CD4-positive, alpha-beta T cell (primary cell): Measurements from ENCODE around the gene PROCA1. TPM values are rescaled to one million over a fixed set of nuclear protein-coding genes. Genes with fewer than 3 reads are reported as not detected.
A peak's percentile ranks its signal among the peaks of the same experiment; 100 is the strongest.

ENCODE experiments used
- ATAC-seq: fragments of 200-7000 bp; cut with Tn5 transposase; one replicate; pipeline ENCODE4 v1.10.0; 2022; ENCODE audit warnings: mild to moderate bottlenecking; ENCODE audit not compliant: poor library complexity
- CTCF ChIA-PET: fragments of 350-600 bp; sonication (Branson Sonifier 250); formaldehyde crosslinking; loops from one replicate; lab custom pipeline; 2021; ENCODE audit warnings: antibody characterized with exemption, inconsistent platforms; lab: Charles Lee
- POLR2A ChIA-PET: fragments of 350-600 bp; sonication (Branson Sonifier 250); formaldehyde crosslinking; loops from one replicate; lab custom pipeline; 2021; ENCODE audit warnings: antibody characterized with exemption, inconsistent platforms; lab: Charles Lee
- DNase-seq, 14 experiments: peaks; one replicate each; pipeline ENCODE4 v3.0.0-alpha.2; 2013 to 2020; ENCODE audit warnings: mixed read lengths in 2 of 14
- H3K27ac ChIP-seq, 2 donors: one replicate each; pipeline versions ENCODE4 v1.5.1 to v1.7.0; 2013; ENCODE audit warnings: low read length in 2 of 2, low read depth in 1 of 2, mild to moderate bottlenecking in 1 of 2
- H3K27me3 ChIP-seq, 2 experiments: 1 replicate in 1 of 2; 2 replicates in 1 of 2; pipeline versions ENCODE4 v1.6.1 to v1.7.0; 2013; ENCODE audit warnings: low read length in 2 of 2, control low read depth in 1 of 2, mild to moderate bottlenecking in 1 of 2, moderate library complexity in 1 of 2; ENCODE audit not compliant: insufficient read depth in 2 of 2, control insufficient read depth in 1 of 2
- H3K36me3 ChIP-seq: one replicate; pipeline ENCODE4 v1.6.1; 2013; ENCODE audit warnings: low read length, control low read depth; ENCODE audit not compliant: insufficient read depth
- H3K4me1 ChIP-seq: one replicate; pipeline ENCODE4 v1.6.1; 2013; ENCODE audit warnings: low read length, control low read depth; ENCODE audit not compliant: insufficient read depth
- H3K4me3 ChIP-seq: one replicate; pipeline ENCODE4 v1.5.1; 2013; ENCODE audit warnings: mild to moderate bottlenecking, low read length, moderate library complexity
- H3K9me3 ChIP-seq, 2 experiments: 1 replicate in 1 of 2; 2 replicates in 1 of 2; pipeline versions ENCODE4 v1.6.1 to v1.7.0; 2013; ENCODE audit warnings: low read length in 2 of 2, mild to moderate bottlenecking in 2 of 2, control low read depth in 1 of 2, moderate library complexity in 1 of 2; ENCODE audit not compliant: control insufficient read depth in 1 of 2, insufficient read depth in 1 of 2
- H3K27ac Mint-ChIP-seq: one replicate; pipeline ENCODE4 v1.8.0; 2020; ENCODE audit warnings: mixed read lengths
- H3K27me3 Mint-ChIP-seq: one replicate; pipeline ENCODE4 v1.8.0; 2021; ENCODE audit warnings: mixed read lengths
- H3K36me3 Mint-ChIP-seq: one replicate; pipeline ENCODE4 v1.8.0; 2021; ENCODE audit warnings: low read depth, mixed read lengths
- H3K4me1 Mint-ChIP-seq: one replicate; pipeline ENCODE4 v1.8.0; 2021; ENCODE audit warnings: low read depth, mixed read lengths
- H3K4me3 Mint-ChIP-seq: one replicate; pipeline ENCODE4 v1.8.0; 2020; ENCODE audit warnings: mild to moderate bottlenecking, mixed read lengths
- H3K9me3 Mint-ChIP-seq: one replicate; pipeline ENCODE4 v1.8.0; 2020; ENCODE audit warnings: mixed read lengths
- intact Hi-C, 2 experiments: fragments of 100-400 bp; cut with DNase I in 1 of 2; cut with micrococcal nuclease in 1 of 2; formaldehyde crosslinking; loops; one replicate each; pipeline versions ENCODE4 v1.15.1 to v1.9.0; 2023 to 2025; cut with DNase I, micrococcal nuclease
- total RNA-seq, 174 experiments: library from RNA in 2 of 174; stranded (reverse) in 2 of 174; gene quantifications; one replicate each; pipeline ENCODE4 v1.2.3 and lab custom pipeline; 2021 to 2026
- TF ChIP-seq, protein P1 (sequence below): fragments of 200-600 bp; IDR thresholded peaks from one replicate; pipeline ENCODE4 v1.8.0; 2022; ENCODE audit warnings: antibody characterized with exemption, mild to moderate bottlenecking

Gene PROCA1
- total RNA-seq, 2 experiments from 2014 or later, result 3.5 to 4.1 TPM

DNA sequence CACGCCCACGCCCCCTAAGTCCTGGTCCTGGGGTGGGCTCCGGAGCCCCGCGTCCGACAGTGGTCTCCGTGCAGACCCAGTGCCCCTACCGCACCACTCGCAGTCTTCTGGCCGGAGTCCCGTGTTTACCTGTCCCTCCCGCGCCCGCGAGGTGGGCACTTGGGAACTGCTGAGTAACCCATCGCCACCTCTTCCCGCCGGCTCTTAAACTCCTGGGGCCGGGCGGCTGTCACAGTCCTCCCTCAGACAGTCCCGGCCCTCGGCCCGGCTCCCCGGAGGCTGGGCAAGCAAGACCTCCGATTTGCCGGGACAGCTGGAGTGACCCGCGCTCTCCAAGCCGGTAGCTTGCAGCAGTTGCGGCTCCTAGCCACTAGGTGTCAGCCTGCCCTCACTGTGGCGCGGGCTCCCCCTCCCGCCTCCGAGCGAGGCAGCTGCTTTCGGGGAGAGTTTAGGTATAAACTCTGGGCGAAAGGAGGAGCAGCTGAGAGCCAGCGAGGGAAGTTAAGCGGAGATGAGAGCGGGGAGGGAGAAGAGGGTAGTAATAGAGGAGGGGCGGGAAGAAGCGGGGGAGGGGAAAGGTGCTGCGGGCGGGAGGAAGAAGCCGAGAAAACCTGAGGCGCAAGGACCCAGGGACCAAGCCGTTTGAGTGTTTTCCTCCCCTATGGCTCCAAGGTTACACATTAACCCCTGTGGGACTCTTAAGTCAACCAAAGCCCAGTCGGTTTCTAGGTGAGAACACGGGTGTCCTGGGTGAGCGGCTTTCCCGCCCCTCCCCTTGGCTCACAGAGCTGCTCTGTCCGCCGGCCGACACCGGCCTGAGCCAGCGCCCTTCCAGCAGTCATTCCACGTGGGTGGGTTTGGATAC is 15.2 kb upstream of the PROCA1 start:
- peaks cover 34% of the 10 kb centered on the region for H3K36me3 ChIP-seq
- POLR2A ChIA-PET, result interaction anchor here (0.6 to 6.5 kb wide), 27 partner anchors 7 to 567 kb away, joined by 3 to 268 read pairs (median 6); partner anchors contain the start of genes BLTP2, DHRS13, FAM222B and FLOT2
- peak overlapping the region; percentile 100 for H3K27ac Mint-ChIP-seq
- peak overlapping the region; percentile 75 for H3K4me3 ChIP-seq
- peak; percentile 43 for ATAC-seq
- CTCF ChIA-PET, result interaction anchor here (0.5 to 10.8 kb wide), 43 partner anchors 9 to 693 kb away, joined by 3 to 373 read pairs (median 5); partner anchors contain the start of genes BLTP2, DHRS13, FAM222B and FLOT2
- H3K27me3 Mint-ChIP-seq, result no peaks in the 10 kb centered on the region
- DNase-seq, result peak; percentile 82 to 94 (median 86)
- H3K9me3 Mint-ChIP-seq, result no peaks in the 10 kb centered on the region
- H3K36me3 Mint-ChIP-seq, result peaks cover 48% of the 10 kb centered on the region
- H3K9me3 ChIP-seq, result no peaks in the 10 kb centered on the region
- H3K4me3 Mint-ChIP-seq, result peak overlapping the region; percentile 98
- H3K4me1 ChIP-seq, result peaks cover 62% of the 10 kb centered on the region
- H3K27ac ChIP-seq, result peak overlapping the region; percentile 99 to 100
- no peaks in the 10 kb centered on the region for H3K27me3 ChIP-seq
- intact Hi-C loops, result loop anchor here (1.0 to 5.0 kb wide), 10 partner anchors 17 to 390 kb away; partner anchors contain the start of genes BLTP2 (in 1 of the 2), DHRS13 (in 1 of the 2) and TRAF4 (in 1 of the 2)
- TF ChIP-seq, protein P1, sequence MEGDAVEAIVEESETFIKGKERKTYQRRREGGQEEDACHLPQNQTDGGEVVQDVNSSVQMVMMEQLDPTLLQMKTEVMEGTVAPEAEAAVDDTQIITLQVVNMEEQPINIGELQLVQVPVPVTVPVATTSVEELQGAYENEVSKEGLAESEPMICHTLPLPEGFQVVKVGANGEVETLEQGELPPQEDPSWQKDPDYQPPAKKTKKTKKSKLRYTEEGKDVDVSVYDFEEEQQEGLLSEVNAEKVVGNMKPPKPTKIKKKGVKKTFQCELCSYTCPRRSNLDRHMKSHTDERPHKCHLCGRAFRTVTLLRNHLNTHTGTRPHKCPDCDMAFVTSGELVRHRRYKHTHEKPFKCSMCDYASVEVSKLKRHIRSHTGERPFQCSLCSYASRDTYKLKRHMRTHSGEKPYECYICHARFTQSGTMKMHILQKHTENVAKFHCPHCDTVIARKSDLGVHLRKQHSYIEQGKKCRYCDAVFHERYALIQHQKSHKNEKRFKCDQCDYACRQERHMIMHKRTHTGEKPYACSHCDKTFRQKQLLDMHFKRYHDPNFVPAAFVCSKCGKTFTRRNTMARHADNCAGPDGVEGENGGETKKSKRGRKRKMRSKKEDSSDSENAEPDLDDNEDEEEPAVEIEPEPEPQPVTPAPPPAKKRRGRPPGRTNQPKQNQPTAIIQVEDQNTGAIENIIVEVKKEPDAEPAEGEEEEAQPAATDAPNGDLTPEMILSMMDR, result peak; percentile 99
- H3K4me1 Mint-ChIP-seq, result peaks cover 62% of the 10 kb centered on the region

- POLR2A ChIA-PET, result interaction anchor here (0.6 to 6.5 kb wide), 24 partner anchors 10 to 568 kb away, joined by 3 to 268 read pairs (median 6); partner anchors contain the start of genes BLTP2, DHRS13, FAM222B and FLOT2
- Histone ChIP-seq H3K4me1 (peaks cover 68% of the 10 kb centered on the region), H3K9me3 (no peaks in the 10 kb centered on the region), H3K27ac (peak within 1 kb of the TSS; percentile 99 to 100), H3K36me3 (peaks cover 40% of the 10 kb centered on the region), H3K4me3 (peak within 1 kb of the TSS; percentile 75), H3K27me3 (no peaks in the 10 kb centered on the region)
- DNase-seq (peak; percentile 32 to 84 (median 56)), ATAC-seq (no peak)
- H3K27ac Mint-ChIP-seq, result peak within 1 kb of the TSS; percentile 100
- CTCF ChIA-PET, result interaction anchor here (0.6 to 10.8 kb wide), 40 partner anchors 9 to 419 kb away, joined by 3 to 373 read pairs (median 4); partner anchors contain the start of genes BLTP2, DHRS13, FAM222B and FLOT2
- intact Hi-C loops, result loop anchor here (2.0 to 5.0 kb wide), 7 partner anchors 36 to 391 kb away; partner anchors contain the start of gene BLTP2 (in 1 of the 2)
- no peaks in the 10 kb centered on the region for H3K9me3 Mint-ChIP-seq
- no peaks in the 10 kb centered on the region for H3K27me3 Mint-ChIP-seq
- peak within 1 kb of the TSS; percentile 98 for H3K4me3 Mint-ChIP-seq
- peaks cover 54% of the 10 kb centered on the region for H3K36me3 Mint-ChIP-seq
- TF ChIP-seq, protein P1, result no peak
- peaks cover 66% of the 10 kb centered on the region for H3K4me1 Mint-ChIP-seq
Measured at GRCh38 chr17:28726226-28726626, 14.5 kb upstream of the PROCA1 start, which contains the start of gene TLCD1. TLCD1 (minus strand) TSS chr17:28726233; CDS start chr17:28726097, 136 bp downstream.

DNA sequence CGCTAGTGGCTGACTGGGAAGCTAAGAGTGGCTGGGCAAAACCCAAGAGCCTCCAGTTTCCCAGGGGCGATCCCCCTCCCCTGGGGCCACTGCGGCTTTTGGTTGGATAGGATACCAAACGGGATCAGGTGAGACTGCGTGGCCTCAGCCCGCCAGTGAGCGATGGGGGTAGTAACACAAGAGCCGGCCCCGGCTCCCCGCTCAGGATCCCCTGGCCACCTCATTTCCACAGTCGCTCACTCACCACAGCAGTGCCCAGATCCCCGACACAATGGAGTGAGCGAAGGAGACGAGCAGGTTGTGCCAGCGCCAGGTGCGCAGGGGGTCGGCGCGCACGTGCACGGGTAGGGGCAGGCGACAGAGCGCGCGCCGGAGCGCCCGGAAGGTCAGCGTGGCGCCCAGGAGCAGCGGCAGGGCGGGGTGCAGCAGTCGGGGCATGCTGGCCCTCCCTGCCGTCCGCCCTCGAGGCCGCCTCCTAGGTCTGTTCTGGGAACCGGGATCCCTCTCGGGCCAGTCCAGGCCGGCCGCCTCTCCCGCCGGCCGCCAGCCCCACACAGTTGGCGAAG is 14.1 kb upstream of the PROCA1 start:
- TF ChIP-seq, protein P1, result no peak
- Histone ChIP-seq H3K4me3 (peak overlapping the region; percentile 75), H3K4me1 (peaks cover 73% of the 10 kb centered on the region), H3K9me3 (no peaks in the 10 kb centered on the region), H3K27me3 (no peaks in the 10 kb centered on the region), H3K27ac (no peak overlapping the region), H3K36me3 (peaks cover 45% of the 10 kb centered on the region)
- H3K27ac Mint-ChIP-seq, result peak overlapping the region; percentile 67
- DNase-seq (peak in 1 of 14 experiments; percentile 78), ATAC-seq (no peak)
- peak overlapping the region; percentile 86 for H3K4me3 Mint-ChIP-seq
- peaks cover 59% of the 10 kb centered on the region for H3K36me3 Mint-ChIP-seq
- CTCF ChIA-PET, result interaction anchor here (1.5 to 10.8 kb wide), 15 partner anchors 15 to 226 kb away, joined by 3 to 373 read pairs (median 12); partner anchors contain the start of genes DHRS13, FAM222B, PHF12 and PROCA1
- peaks cover 71% of the 10 kb centered on the region for H3K4me1 Mint-ChIP-seq
- no peaks in the 10 kb centered on the region for H3K27me3 Mint-ChIP-seq
- intact Hi-C loops, result loop anchor here (2.0 to 5.0 kb wide), 8 partner anchors 37 to 392 kb away; partner anchors contain the start of gene BLTP2 (in 1 of the 2)
- H3K9me3 Mint-ChIP-seq, result no peaks in the 10 kb centered on the region
- POLR2A ChIA-PET, result interaction anchor here (0.8 to 6.5 kb wide), 14 partner anchors 14 to 226 kb away, joined by 3 to 268 read pairs (median 10); partner anchors contain the start of genes BLTP2, DHRS13, FAM222B and PHF12
